Mesendoderm (in vitro differentiated cells): Measurements from ENCODE around the gene ADARB1.

Experiments used
- DNase-seq: peaks from one replicate; pipeline ENCODE4 v3.0.0; 2013
- H2AK5ac ChIP-seq: 2 replicates; pipeline ENCODE4 v1.6.1; 2013; ENCODE audit warnings: low read length, inconsistent platforms
- H2BK120ac ChIP-seq: 2 replicates; pipeline ENCODE4 v1.6.1; 2013; ENCODE audit warnings: low read depth, mild to moderate bottlenecking, low read length, moderate library complexity, mixed read lengths
- H2BK15ac ChIP-seq: replicated peaks from 2 replicates; pipeline ENCODE4 v1.6.1; 2013; ENCODE audit warnings: low read depth, mild to moderate bottlenecking, moderate library complexity
- H2BK5ac ChIP-seq: 2 replicates; pipeline ENCODE4 v1.6.1; 2013; ENCODE audit warnings: low read length, inconsistent platforms
- H3K18ac ChIP-seq: 2 replicates; pipeline ENCODE4 v1.6.1; 2013; ENCODE audit warnings: mild to moderate bottlenecking, low read length, mixed read lengths
- H3K23ac ChIP-seq: one replicate; pipeline ENCODE4 v1.6.1; 2013; ENCODE audit warnings: low read length
- H3K27ac ChIP-seq: 2 replicates; pipeline ENCODE4 v1.5.1; 2013; ENCODE audit warnings: low read depth, mild to moderate bottlenecking, inconsistent platforms, low read length, moderate library complexity
- H3K27me3 ChIP-seq: 2 replicates; pipeline ENCODE4 v1.6.1; 2013; ENCODE audit warnings: low read length, control low read depth, mild to moderate bottlenecking, inconsistent platforms; ENCODE audit not compliant: insufficient read depth, poor library complexity
- H3K36me3 ChIP-seq: 2 replicates; pipeline ENCODE4 v1.6.1; 2013; ENCODE audit warnings: low read length, inconsistent platforms; ENCODE audit not compliant: control insufficient read depth, insufficient read depth
- H3K4ac ChIP-seq: one replicate; pipeline ENCODE4 v1.6.1; 2013; ENCODE audit warnings: low read depth, mild to moderate bottlenecking, low read length, moderate library complexity
- H3K4me1 ChIP-seq: 2 replicates; pipeline ENCODE4 v1.6.1; 2013; ENCODE audit warnings: low read depth, low read length, inconsistent platforms; ENCODE audit not compliant: control insufficient read depth
- H3K4me2 ChIP-seq: 2 replicates; pipeline ENCODE4 v1.6.1; 2013; ENCODE audit warnings: low read length
- H3K4me3 ChIP-seq: 2 replicates; pipeline ENCODE4 v1.5.1; 2013; ENCODE audit warnings: mild to moderate bottlenecking, low read length
- H3K56ac ChIP-seq: one replicate; pipeline ENCODE4 v1.6.1; 2013; ENCODE audit warnings: low read length
- H3K79me1 ChIP-seq: 2 replicates; pipeline ENCODE4 v1.6.1; 2013; ENCODE audit warnings: low read length, inconsistent platforms
- H3K79me2 ChIP-seq: 2 replicates; pipeline ENCODE4 v1.6.1; 2013; ENCODE audit warnings: mild to moderate bottlenecking, low read length; ENCODE audit not compliant: control insufficient read depth, insufficient read depth
- H3K9ac ChIP-seq: 2 replicates; pipeline ENCODE4 v1.6.1; 2013; ENCODE audit warnings: low read length, inconsistent platforms
- H4K5ac ChIP-seq: one replicate; pipeline ENCODE4 v1.6.1; 2013; ENCODE audit warnings: low read length
- H4K8ac ChIP-seq: one replicate; pipeline ENCODE4 v1.6.1; 2013; ENCODE audit warnings: low read depth, mild to moderate bottlenecking, control low read depth, low read length, moderate library complexity
- WGBS: extraction: QIAGEN DNeasy Blood & Tissue Kit; methylation state at CpG from one replicate; pipeline ENCODE4 v1.1.7; 2013; ENCODE audit warnings: low lambda C conversion rate, missing lambda C conversion rate; ENCODE audit not compliant: insufficient coverage; ENCODE audit errors: extremely low coverage; 5-methylcytosine and 5-hydroxymethylcytosine counted together

ADARB1 gene

DNA sequence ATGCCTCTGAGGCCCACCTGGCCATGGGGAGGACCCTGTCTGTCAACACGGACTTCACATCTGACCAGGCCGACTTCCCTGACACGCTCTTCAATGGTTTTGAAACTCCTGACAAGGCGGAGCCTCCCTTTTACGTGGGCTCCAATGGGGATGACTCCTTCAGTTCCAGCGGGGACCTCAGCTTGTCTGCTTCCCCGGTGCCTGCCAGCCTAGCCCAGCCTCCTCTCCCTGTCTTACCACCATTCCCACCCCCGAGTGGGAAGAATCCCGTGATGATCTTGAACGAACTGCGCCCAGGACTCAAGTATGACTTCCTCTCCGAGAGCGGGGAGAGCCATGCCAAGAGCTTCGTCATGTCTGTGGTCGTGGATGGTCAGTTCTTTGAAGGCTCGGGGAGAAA is 101.8 kb downstream of the ADARB1 start:
- H3K36me3 ChIP-seq = no peaks in the 10 kb centered on the region
- H3K18ac ChIP-seq = no peak overlapping the region
- WGBS = no CpG with 5 or more reads among the region's 16 CpGs
- no peak overlapping the region for H3K4ac ChIP-seq
- no peak overlapping the region for H3K27ac ChIP-seq
- H4K5ac ChIP-seq = no peak overlapping the region
- no peak overlapping the region for H3K9ac ChIP-seq
- no peak overlapping the region for H4K8ac ChIP-seq
- H2BK120ac ChIP-seq = no peak overlapping the region
- H3K23ac ChIP-seq = no peak overlapping the region
- H2BK5ac ChIP-seq = no peak overlapping the region
- H3K4me3 ChIP-seq = no peak overlapping the region
- H3K4me2 ChIP-seq = no peak overlapping the region
- no peak overlapping the region for H2AK5ac ChIP-seq
- no peak overlapping the region for H2BK15ac ChIP-seq
- no peaks in the 10 kb centered on the region for H3K27me3 ChIP-seq
- no peak overlapping the region for H3K56ac ChIP-seq
- no peaks in the 10 kb centered on the region for H3K79me1 ChIP-seq
- no peaks in the 10 kb centered on the region for H3K79me2 ChIP-seq
- no peak for DNase-seq
- no peaks in the 10 kb centered on the region for H3K4me1 ChIP-seq

DNA sequence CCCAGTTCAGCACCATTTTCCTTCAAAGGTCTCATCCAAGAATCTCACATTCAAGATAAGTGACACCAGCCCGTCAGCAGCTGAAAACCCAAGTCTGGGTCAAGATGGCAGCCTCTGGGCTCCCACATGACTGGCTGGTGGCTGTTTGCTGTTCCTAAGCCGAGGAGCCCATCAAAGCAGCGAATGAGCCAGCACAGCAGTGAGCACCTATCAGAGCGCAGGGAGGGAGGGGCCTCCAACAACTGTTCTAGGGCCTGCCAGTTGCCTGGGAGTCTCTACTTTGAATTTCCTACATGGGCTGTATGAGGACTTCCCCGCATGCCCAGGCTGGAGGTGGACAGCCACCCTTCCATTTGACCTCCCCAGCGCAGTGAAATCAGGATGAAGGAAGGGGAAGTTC is 102.7 kb downstream of the ADARB1 start:
- Histone ChIP-seq H2BK120ac (no peak overlapping the region), H3K79me2 (no peaks in the 10 kb centered on the region), H4K5ac (no peak overlapping the region), H3K23ac (no peak overlapping the region), H2BK15ac (no peak overlapping the region), H3K56ac (no peak overlapping the region), H2BK5ac (no peak overlapping the region), H2AK5ac (no peak overlapping the region), H4K8ac (no peak overlapping the region), H3K36me3 (no peaks in the 10 kb centered on the region), H3K27ac (no peak overlapping the region), H3K79me1 (no peaks in the 10 kb centered on the region), H3K9ac (no peak overlapping the region), H3K18ac (no peak overlapping the region), H3K4me2 (no peak overlapping the region), H3K4me1 (no peaks in the 10 kb centered on the region), H3K4me3 (no peak overlapping the region), H3K4ac (no peak overlapping the region), H3K27me3 (no peaks in the 10 kb centered on the region)
- peak; percentile 15 for DNase-seq
- WGBS = no CpG with 5 or more reads among the region's 6 CpGs

DNA sequence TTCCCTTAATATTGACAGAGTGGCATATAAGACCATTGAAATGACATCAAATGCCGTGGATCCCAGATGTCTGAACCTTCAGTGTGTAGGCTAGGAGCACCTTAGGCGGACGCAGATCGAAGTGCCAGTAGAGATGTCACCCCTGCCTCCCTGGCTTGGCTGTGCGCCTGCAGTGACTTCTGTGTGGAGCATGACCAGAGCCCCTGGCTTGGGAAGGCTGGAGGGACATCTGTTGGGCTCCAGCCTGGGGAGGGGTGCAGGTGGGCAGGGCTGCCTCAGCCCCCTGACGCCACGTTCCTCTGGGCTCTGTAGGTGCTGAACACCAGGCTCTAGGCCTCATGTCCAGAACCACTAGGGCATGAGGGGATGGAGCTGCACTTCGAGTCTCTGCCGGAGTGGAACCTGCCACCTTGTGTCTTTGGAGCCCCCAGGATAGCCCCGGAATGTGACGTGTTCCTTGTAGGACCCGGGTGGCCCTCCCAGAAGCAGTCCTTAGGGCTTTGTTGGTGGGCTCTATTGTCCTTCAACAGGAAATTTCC is 103.8 kb downstream of the ADARB1 start:
- Histone ChIP-seq H3K79me2 (no peaks in the 10 kb centered on the region), H3K27ac (no peak overlapping the region), H3K23ac (no peak overlapping the region), H2BK15ac (no peak overlapping the region), H2BK120ac (no peak overlapping the region), H3K9ac (no peak overlapping the region), H3K4me3 (no peak overlapping the region), H3K27me3 (no peaks in the 10 kb centered on the region), H3K4me2 (no peak overlapping the region), H3K79me1 (no peaks in the 10 kb centered on the region), H3K36me3 (no peaks in the 10 kb centered on the region), H2AK5ac (no peak overlapping the region), H3K4ac (no peak overlapping the region), H2BK5ac (no peak overlapping the region), H4K5ac (no peak overlapping the region), H3K18ac (no peak overlapping the region), H4K8ac (no peak overlapping the region), H3K4me1 (no peaks in the 10 kb centered on the region), H3K56ac (no peak overlapping the region)
- no CpG with 5 or more reads among the region's 12 CpGs for WGBS
- DNase-seq = no peak

DNA sequence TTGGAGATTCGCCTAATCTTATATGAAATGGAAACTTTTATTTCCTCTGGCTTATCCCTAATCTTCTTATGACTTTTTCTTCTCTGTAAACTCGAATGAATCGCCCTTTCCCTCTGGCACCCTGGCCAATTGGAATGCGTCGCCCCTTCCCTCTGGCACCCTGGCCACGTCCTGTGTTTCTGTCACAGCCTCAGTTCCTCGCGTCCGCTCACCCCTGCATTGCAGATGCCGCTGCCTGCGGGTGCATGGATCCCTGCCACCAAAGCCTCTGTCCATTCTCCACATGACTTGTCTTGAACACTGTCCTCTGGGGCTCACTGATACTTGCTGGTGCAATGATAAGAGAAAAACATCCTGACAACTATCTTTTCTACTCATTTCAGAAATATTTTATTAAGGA is 104.6 kb downstream of the ADARB1 start:
- H3K18ac ChIP-seq = no peak overlapping the region
- no peaks in the 10 kb centered on the region for H3K79me1 ChIP-seq
- no peak overlapping the region for H3K4me3 ChIP-seq
- H3K56ac ChIP-seq = no peak overlapping the region
- no peak overlapping the region for H2AK5ac ChIP-seq
- H3K36me3 ChIP-seq = no peaks in the 10 kb centered on the region
- H4K5ac ChIP-seq = no peak overlapping the region
- H3K27me3 ChIP-seq = no peaks in the 10 kb centered on the region
- no peak overlapping the region for H3K27ac ChIP-seq
- H3K4me1 ChIP-seq = no peaks in the 10 kb centered on the region
- H4K8ac ChIP-seq = no peak overlapping the region
- H3K23ac ChIP-seq = no peak overlapping the region
- H3K4me2 ChIP-seq = no peak overlapping the region
- no peak overlapping the region for H3K9ac ChIP-seq
- WGBS = no CpG with 5 or more reads among the region's 11 CpGs
- H3K4ac ChIP-seq = no peak overlapping the region
- no peak overlapping the region for H2BK5ac ChIP-seq
- no peaks in the 10 kb centered on the region for H3K79me2 ChIP-seq
- no peak for DNase-seq
- H2BK15ac ChIP-seq = no peak overlapping the region
- no peak overlapping the region for H2BK120ac ChIP-seq

DNA sequence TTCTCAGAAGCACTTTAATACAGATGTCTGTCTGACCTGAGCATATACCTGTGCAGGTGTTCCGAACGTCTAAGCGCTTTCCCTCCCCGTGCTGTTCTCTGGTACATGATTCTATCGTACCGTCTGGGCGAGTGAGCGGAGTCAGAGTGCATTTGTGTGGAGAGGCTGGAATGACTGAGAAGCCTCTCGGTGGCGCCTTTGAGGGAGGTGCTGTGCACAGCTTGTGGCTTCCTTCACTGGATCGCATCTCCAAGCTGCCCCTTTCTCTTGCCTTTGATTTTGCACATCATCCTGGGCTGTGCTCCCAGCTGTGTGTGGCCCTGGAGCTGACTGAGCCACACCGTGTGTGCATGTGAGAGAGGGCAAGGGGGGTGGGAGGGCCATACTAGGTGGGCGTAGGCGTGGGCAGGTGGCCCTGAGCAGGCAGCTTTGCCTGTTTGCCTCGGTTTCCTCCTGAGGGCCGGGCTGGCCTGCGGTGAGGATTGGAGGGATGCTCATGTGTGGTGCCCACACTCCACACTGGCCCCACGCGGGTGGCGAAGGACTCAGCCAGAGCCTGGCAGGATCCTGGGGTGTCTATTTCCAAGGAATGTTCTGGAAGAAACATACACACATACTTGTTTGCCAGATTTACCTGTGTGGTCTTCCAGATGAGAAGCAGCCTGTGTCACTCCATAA is 105.3 kb downstream of the ADARB1 start:
- no peak overlapping the region for H3K18ac ChIP-seq
- H3K4me2 ChIP-seq = no peak overlapping the region
- H3K36me3 ChIP-seq = no peaks in the 10 kb centered on the region
- no peaks in the 10 kb centered on the region for H3K27me3 ChIP-seq
- H3K79me2 ChIP-seq = no peaks in the 10 kb centered on the region
- H3K9ac ChIP-seq = no peak overlapping the region
- H2BK120ac ChIP-seq = no peak overlapping the region
- peak overlapping the region; percentile 33 for H3K23ac ChIP-seq
- H4K5ac ChIP-seq = no peak overlapping the region
- H4K8ac ChIP-seq = no peak overlapping the region
- no peaks in the 10 kb centered on the region for H3K79me1 ChIP-seq
- H3K4me1 ChIP-seq = no peaks in the 10 kb centered on the region
- no CpG with 5 or more reads among the region's 20 CpGs for WGBS
- H3K4me3 ChIP-seq = no peak overlapping the region
- H2BK15ac ChIP-seq = no peak overlapping the region
- H2AK5ac ChIP-seq = no peak overlapping the region
- no peak overlapping the region for H3K4ac ChIP-seq
- DNase-seq = no peak
- no peak overlapping the region for H3K56ac ChIP-seq
- no peak overlapping the region for H3K27ac ChIP-seq
- no peak overlapping the region for H2BK5ac ChIP-seq

DNA sequence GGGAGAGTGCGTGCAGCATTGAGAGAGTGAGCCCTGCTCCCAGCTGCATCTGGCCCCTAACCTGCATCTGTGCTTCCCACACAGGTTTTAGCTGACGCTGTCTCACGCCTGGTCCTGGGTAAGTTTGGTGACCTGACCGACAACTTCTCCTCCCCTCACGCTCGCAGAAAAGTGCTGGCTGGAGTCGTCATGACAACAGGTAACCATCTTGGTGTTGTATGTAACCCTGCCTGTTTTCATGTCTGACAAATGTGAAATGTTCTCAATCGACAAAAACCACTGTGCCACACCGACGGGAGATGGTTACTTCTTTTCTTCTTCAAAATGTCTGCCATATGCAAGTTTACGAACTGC is 105.8 kb downstream of the ADARB1 start:
- Histone ChIP-seq H3K23ac (no peak overlapping the region), H3K18ac (no peak overlapping the region), H3K4me2 (no peak overlapping the region), H3K56ac (no peak overlapping the region), H3K79me2 (no peaks in the 10 kb centered on the region), H3K9ac (no peak overlapping the region), H3K27ac (no peak overlapping the region), H3K4me3 (no peak overlapping the region), H3K4ac (no peak overlapping the region), H2BK5ac (no peak overlapping the region), H3K36me3 (no peaks in the 10 kb centered on the region), H2BK15ac (no peak overlapping the region), H2AK5ac (no peak overlapping the region), H4K8ac (no peak overlapping the region), H4K5ac (no peak overlapping the region), H3K4me1 (no peaks in the 10 kb centered on the region), H3K27me3 (no peaks in the 10 kb centered on the region), H3K79me1 (no peaks in the 10 kb centered on the region), H2BK120ac (no peak overlapping the region)
- WGBS = no CpG with 5 or more reads among the region's 11 CpGs
- DNase-seq = peak; percentile 83
